GM18519 (cell line): ENCODE data around the gene PPM1L.
A peak's percentile ranks its signal among the peaks of the same experiment; 100 is the strongest.
"Not testable (repeated sequence)": the region's sequence is repeated elsewhere in the genome, so short reads cannot be mapped to it uniquely, and the experiment has no call there.

Experiments
- ATAC-seq: cut with Tn5 transposase; IDR thresholded peaks from one replicate; pipeline ENCODE4 v1.9.1; 2021; ENCODE audit warnings: mild to moderate bottlenecking, moderate library complexity; ENCODE audit not compliant: unreplicated experiment, low FRiP score

Gene PPM1L

GRCh38 chr3:160755776-160756304 lies at the start of gene PPM1L:
Gene PPM1L, plus strand, starts transcription at chr3:160756231.
- peak; percentile 39 for ATAC-seq

- no peak for ATAC-seq
Observed at GRCh38 chr3:160707187-160707794, 48.7 kb upstream of the PPM1L start.

GRCh38 chr3:160709477-160710182 lies 46.4 kb upstream of the PPM1L start:
- ATAC-seq, result no peak

GRCh38 chr3:160713144-160713543 lies 42.9 kb upstream of the PPM1L start:
- ATAC-seq, result not testable (repeated sequence)

- no peak for ATAC-seq
Observed at GRCh38 chr3:160719710-160720109, 36.3 kb upstream of the PPM1L start.

- ATAC-seq, result peak; percentile 71
Observed at GRCh38 chr3:160720123-160720746, 35.8 kb upstream of the PPM1L start.

- ATAC-seq, result no peak
Observed at GRCh38 chr3:160722331-160722730, 33.7 kb upstream of the PPM1L start.

GRCh38 chr3:160725338-160725737 lies 30.7 kb upstream of the PPM1L start:
- ATAC-seq, result no peak

GRCh38 chr3:160735826-160736225 lies 20.2 kb upstream of the PPM1L start:
- no peak for ATAC-seq

GRCh38 chr3:160738048-160738447 lies 18.0 kb upstream of the PPM1L start:
- no peak for ATAC-seq

GRCh38 chr3:160739079-160739478 lies 17.0 kb upstream of the PPM1L start:
- ATAC-seq, result no peak

- ATAC-seq, result no peak
Observed at GRCh38 chr3:160746976-160747375, 9.1 kb upstream of the PPM1L start.

GRCh38 chr3:160747422-160747821 lies 8.6 kb upstream of the PPM1L start:
- ATAC-seq, result no peak

- no peak for ATAC-seq
Observed at GRCh38 chr3:160748231-160748630, 7.8 kb upstream of the PPM1L start.

- no peak for ATAC-seq
Observed at GRCh38 chr3:160748787-160749186, 7.2 kb upstream of the PPM1L start.

- ATAC-seq, result no peak
Observed at GRCh38 chr3:160753953-160754352, 2.1 kb upstream of the PPM1L start.

GRCh38 chr3:160754371-160754854 lies 1.6 kb upstream of the PPM1L start:
- ATAC-seq, result no peak

GRCh38 chr3:160754855-160755747 lies 930 bp upstream of the PPM1L start:
- ATAC-seq, result peak; percentile 82

GRCh38 chr3:160757233-160758106 lies 1.4 kb downstream of the PPM1L start:
- no peak for ATAC-seq
